Erythroblast (primary cell): ENCODE data around the gene ANKRD66.

Experiments used
- GATA1 ChIP-seq: IDR thresholded peaks from 2 replicates; pipeline ENCODE4 v1.6.1; 2011; ENCODE audit warnings: low read depth, mild to moderate bottlenecking, control low read depth, low read length, moderate library complexity
- POLR2A ChIP-seq: IDR thresholded peaks from 2 replicates; pipeline ENCODE4 v1.6.1; 2011; ENCODE audit warnings: mild to moderate bottlenecking, low read length

- TF ChIP-seq POLR2A (no peak), GATA1 (no peak)
Observed at GRCh38 chr6:46746696-46747095, at the start of gene ANKRD66.
